GM12872 (cell line): ENCODE data around the gene ZMIZ1.

Experiments
- CTCF ChIP-seq: IDR thresholded peaks from 3 replicates; pipeline ENCODE4 v1.5.1; 2011; ENCODE audit warnings: low read depth, mild to moderate bottlenecking, low read length, moderate library complexity; ENCODE audit not compliant: insufficient read depth

Gene ZMIZ1

GRCh38 chr10:79068562-79069324, at the start of gene ZMIZ1:
TSS of gene ZMIZ1 (plus strand) at chr10:79068966. CDS start at chr10:79201633, 132,667 bp downstream.
- peak; percentile 22; the same call in 1 of the 3 replicates for TF ChIP-seq CTCF

GRCh38 chr10:79019441-79020014, 49.2 kb upstream of the ZMIZ1 start:
- TF ChIP-seq CTCF, result no peak

- no peak for TF ChIP-seq CTCF
These were observed 48.7 kb upstream of the ZMIZ1 start for GRCh38 chr10:79020015-79020491.

- no peak for TF ChIP-seq CTCF
These were observed 48.2 kb upstream of the ZMIZ1 start for GRCh38 chr10:79020605-79021004.

GRCh38 chr10:79021331-79021907, 47.3 kb upstream of the ZMIZ1 start:
- no peak for TF ChIP-seq CTCF

- TF ChIP-seq CTCF, result no peak
These were observed 46.7 kb upstream of the ZMIZ1 start for GRCh38 chr10:79021948-79022499.

- TF ChIP-seq CTCF, result no peak
These were observed 46.1 kb upstream of the ZMIZ1 start for GRCh38 chr10:79022565-79023230.
